SK-N-SH (cell line): ENCODE results near the gene PKP2. TPM values are rescaled to one million over a fixed set of nuclear protein-coding genes. Genes with fewer than 3 reads are reported as not detected.

Experiments
- CTCF ChIA-PET: fragments of 300-600, 350-600 bp; formaldehyde crosslinking; extraction: SDS; loops from one replicate; lab custom pipeline; 2021; lab: Yijun Ruan, JAX
- POLR2A ChIA-PET: fragments of 350-600 bp; sonication (Branson Sonifier 250); formaldehyde crosslinking; extraction: SDS; loops from one replicate; lab custom pipeline; 2020; ENCODE audit warnings: antibody characterized with exemption, inconsistent platforms; lab: Yijun Ruan, JAX
- DNase-seq: peaks from one replicate; pipeline ENCODE4 v3.0.0; 2012
- H2AFZ ChIP-seq: fragments of 200-600 bp; sonication (generic); 2 replicates; pipeline ENCODE4 v1.8.1; 2016; ENCODE audit warnings: antibody characterized with exemption, mild to moderate bottlenecking, low read depth
- H3F3A ChIP-seq: fragments of 200-600 bp; sonication (generic); replicated peaks from 2 replicates; pipeline ENCODE3; 2016; ENCODE audit warnings: antibody characterized with exemption, mild to moderate bottlenecking; ENCODE audit not compliant: insufficient read depth
- H3K27ac ChIP-seq, 2 experiments: fragments of 200-500 bp in 1 of 2; fragments of 200-600 bp in 1 of 2; sonication (Bioruptor generic) in 1 of 2; sonication (generic), shearing (Covaris generic) in 1 of 2; 2 replicates each; pipeline versions ENCODE4 v1.5.1 to v1.6.1; 2014 to 2016; ENCODE audit warnings: low read depth in 2 of 2, inconsistent platforms in 1 of 2, low read length in 1 of 2, mild to moderate bottlenecking in 1 of 2, mixed read lengths in 1 of 2
- H3K27me3 ChIP-seq: fragments of 200-600 bp; sonication (generic), shearing (Covaris generic); 2 replicates; pipeline ENCODE4 v1.6.1; 2016; ENCODE audit warnings: mixed run types; ENCODE audit not compliant: insufficient read depth
- H3K36me3 ChIP-seq, 2 experiments: fragments of 200-500 bp in 1 of 2; fragments of 200-600 bp in 1 of 2; sonication (Bioruptor generic) in 1 of 2; sonication (generic) in 1 of 2; replicated peaks in 1 of 2; 2 replicates each; pipeline versions ENCODE3 to v1.5.1; 2014 to 2016; ENCODE audit warnings: low read length in 1 of 2, mild to moderate bottlenecking in 1 of 2; ENCODE audit not compliant: insufficient read depth in 2 of 2, control insufficient read depth in 1 of 2
- H3K4me1 ChIP-seq, 2 experiments: fragments of 200-500 bp in 1 of 2; fragments of 200-600 bp in 1 of 2; sonication (Bioruptor generic) in 1 of 2; sonication (generic), shearing (Covaris generic) in 1 of 2; 2 replicates each; pipeline versions ENCODE4 v1.5.1 to v1.6.1; 2014 to 2016; ENCODE audit warnings: low read depth in 1 of 2, low read length in 1 of 2, mixed run types in 1 of 2; ENCODE audit not compliant: insufficient read depth in 2 of 2, control insufficient read depth in 1 of 2
- H3K4me2 ChIP-seq: fragments of 200-600 bp; sonication (generic), shearing (Covaris generic); 2 replicates; pipeline ENCODE4 v1.6.1; 2017; ENCODE audit warnings: mixed run types
- H3K4me3 ChIP-seq, 2 experiments: fragments of 200-500 bp in 1 of 2; fragments of 200-600 bp in 1 of 2; sonication (Bioruptor generic) in 1 of 2; sonication (generic), shearing (Covaris generic) in 1 of 2; 2 replicates each; pipeline versions ENCODE4 v1.5.1 to v1.8.1; 2014 to 2016; ENCODE audit warnings: low read depth in 2 of 2, inconsistent platforms in 1 of 2, low read length in 1 of 2, mild to moderate bottlenecking in 1 of 2, mixed read lengths in 1 of 2, moderate library complexity in 1 of 2
- H3K79me2 ChIP-seq: fragments of 200-600 bp; sonication (generic); 2 replicates; pipeline ENCODE4 v1.8.1; 2017; ENCODE audit warnings: mild to moderate bottlenecking; ENCODE audit not compliant: insufficient read depth
- H3K9ac ChIP-seq: fragments of 200-600 bp; sonication (generic); 2 replicates; pipeline ENCODE4 v1.6.1; 2017; ENCODE audit warnings: mixed run types
- H3K9me2 ChIP-seq: fragments of 200-600 bp; sonication (generic); 2 replicates; pipeline ENCODE4 v1.6.1; 2017; ENCODE audit warnings: mixed run types
- H3K9me3 ChIP-seq: fragments of 200-600 bp; sonication (generic); 2 replicates; pipeline ENCODE4 v1.6.1; 2017; ENCODE audit warnings: mixed run types, mild to moderate bottlenecking, moderate library complexity
- H4K20me1 ChIP-seq: fragments of 200-600 bp; sonication (generic); 2 replicates; pipeline ENCODE4 v1.6.1; 2017; ENCODE audit warnings: mild to moderate bottlenecking, mixed run types; ENCODE audit not compliant: insufficient read depth
- EZH2phosphoT487 ChIP-seq: fragments of 200-600 bp; sonication (generic); IDR thresholded peaks from 2 replicates; pipeline ENCODE4 v1.6.1; 2017; ENCODE audit warnings: low read depth, mixed run types, mild to moderate bottlenecking, antibody characterized with exemption, moderate library complexity, borderline replicate concordance
- FOXJ3 ChIP-seq: sonication (generic); formaldehyde crosslinking; IDR thresholded peaks from 2 replicates; pipeline ENCODE4 v1.5.1; 2020; ENCODE audit warnings: mild to moderate bottlenecking, missing genetic modification reagents
- GABPA ChIP-seq: IDR thresholded peaks from 2 replicates; pipeline ENCODE4 v1.4.0; 2012; ENCODE audit warnings: low read depth, mild to moderate bottlenecking
- GATA2 ChIP-seq: sonication (generic); formaldehyde crosslinking; IDR thresholded peaks from 2 replicates; pipeline ENCODE4 v1.5.0; 2020; ENCODE audit warnings: mild to moderate bottlenecking, missing genetic modification reagents
- JUND ChIP-seq: IDR thresholded peaks from 2 replicates; pipeline ENCODE4 v1.4.0; 2012
- MEF2A ChIP-seq: IDR thresholded peaks from 2 replicates; pipeline ENCODE4 v1.4.0; 2012; ENCODE audit warnings: low read depth, borderline replicate concordance
- NRF1 ChIP-seq: IDR thresholded peaks from 2 replicates; pipeline ENCODE4 v1.6.1; 2012; ENCODE audit warnings: low read depth, mild to moderate bottlenecking, low read length
- POLR2AphosphoS5 ChIP-seq: IDR thresholded peaks from 2 replicates; pipeline ENCODE4 v1.6.1; 2012; ENCODE audit warnings: low read depth, low read length
- REST ChIP-seq: IDR thresholded peaks from 2 replicates; pipeline ENCODE4 v1.6.1; 2012; ENCODE audit warnings: mild to moderate bottlenecking, low read depth, low read length, moderate library complexity
- RFX5 ChIP-seq: IDR thresholded peaks from 2 replicates; pipeline ENCODE4 v1.6.1; 2012; ENCODE audit warnings: mild to moderate bottlenecking, improper control_type of control experiment, low read length
- SMC3 ChIP-seq: IDR thresholded peaks from 2 replicates; pipeline ENCODE4 v1.6.1; 2012; ENCODE audit warnings: low read depth, low read length, improper control_type of control experiment
- TAF1 ChIP-seq: IDR thresholded peaks from 2 replicates; pipeline ENCODE4 v1.6.1; 2012; ENCODE audit warnings: low read depth, mild to moderate bottlenecking, low read length, moderate library complexity, borderline replicate concordance
- TCF12 ChIP-seq: IDR thresholded peaks from 2 replicates; pipeline ENCODE4 v1.4.0; 2012
- USF2 ChIP-seq: fragments of 150-350 bp; IDR thresholded peaks from 2 replicates; pipeline ENCODE4 v1.6.1; 2017; ENCODE audit warnings: antibody characterized with exemption, low read length, low read depth, borderline replicate concordance
- YY1 ChIP-seq: IDR thresholded peaks from 2 replicates; pipeline ENCODE4 v1.4.0; 2012; ENCODE audit warnings: low read depth, mild to moderate bottlenecking
- WGBS: methylation state at CpG from one replicate; pipeline ENCODE4 v1.1.6; 2017; ENCODE audit warnings: low lambda C conversion rate; 5-methylcytosine and 5-hydroxymethylcytosine counted together
- polyA plus RNA-seq, 3 experiments: library from polyadenylated mRNA; depleted of rRNA; stranded (reverse); fragments of >200 nt; gene quantifications; 2 replicates each; pipeline ENCODE4 v1.2.3, GENCODE V29; 2012

The PKP2 gene
- polyA plus RNA-seq, 1 of the 3 experiments (the other 2 are of a cell fraction), result 0.10 TPM

GRCh38 chr12:32859389-32859788 lies 37.2 kb downstream of the PKP2 start:
- H3K79me2 ChIP-seq, result no peaks in the 10 kb centered on the region

More at GRCh38 chr12:32859389-32859788, 37.2 kb downstream of the PKP2 start:
- Histone ChIP-seq H3K27me3 (no peaks in the 10 kb centered on the region; the same call in 1 of the 2 replicates), H3K36me3 (no peaks in the 10 kb centered on the region), H3K27ac (no peak overlapping the region), H3K9ac (no peak overlapping the region), H3F3A (no peaks in the 10 kb centered on the region), H3K9me3 (no peaks in the 10 kb centered on the region), H3K4me3 (no peak overlapping the region), H3K4me2 (no peak overlapping the region), H2AFZ (no peak overlapping the region), H3K4me1 (no peaks in the 10 kb centered on the region), H4K20me1 (no peaks in the 10 kb centered on the region), H3K9me2 (no peaks in the 10 kb centered on the region)
- 31% methylated on average over 1 of the region's 1 CpG for WGBS
- ChIA-PET POLR2A (no interaction called here), CTCF (interaction anchor here (0.7 kb wide), 1 partner anchor 86 kb away, joined by 3 read pairs; no protein-coding TSS in a partner anchor)
- no peak for DNase-seq
- TF ChIP-seq NRF1 (no peak), GATA2 (CRISPR knock-in tag) (no peak), GABPA (no peak), POLR2AphosphoS5 (no peak), YY1 (no peak), FOXJ3 (CRISPR knock-in tag) (no peak), TAF1 (no peak), USF2 (no peak), EZH2phosphoT487 (no peak), REST (no peak), TCF12 (no peak), JUND (no peak), SMC3 (no peak), RFX5 (no peak), MEF2A (no peak)
